ENCODE measurements around the gene SLC16A3.

- no peak for TF ChIP-seq ZNF433 (tag by site-specific recombination; IDR thresholded peaks at IDR 0.05; ENCODE audit: low read depth)
- TF ChIP-seq ZFP37 (tag by site-specific recombination; IDR thresholded peaks at IDR 0.05), result no peak
- TF ChIP-seq CTCF (tag by site-specific recombination; IDR thresholded peaks at IDR 0.05), result no peak
- TF ChIP-seq ZNF354C (tag by site-specific recombination; IDR thresholded peaks at IDR 0.05; ENCODE audit: borderline replicate concordance, low read depth), result no peak
- no peak for TF ChIP-seq YY1 (tag by site-specific recombination; IDR thresholded peaks at IDR 0.05)
- no peak for TF ChIP-seq ZNF580 (tag by site-specific recombination; IDR thresholded peaks at IDR 0.05)
- no peak for TF ChIP-seq TCF7L2 (IDR thresholded peaks at IDR 0.05; ENCODE audit: borderline replicate concordance, low read depth, low read length)
- no peak for TF ChIP-seq ZNF121 (tag by site-specific recombination; IDR thresholded peaks at IDR 0.05)
- TF ChIP-seq SCRT2 (tag by site-specific recombination; IDR thresholded peaks at IDR 0.05), result no peak
- no peak for TF ChIP-seq ZNF449 (tag by site-specific recombination; IDR thresholded peaks at IDR 0.05)
- no peak for TF ChIP-seq ZNF639 (tag by site-specific recombination; IDR thresholded peaks at IDR 0.05)
Observed at GRCh38 chr17:82228278-82228841, 482 bp upstream of the SLC16A3 start.

Data from HEK293 (cell line).